GM21528 (cell line): ENCODE measurements around the gene CTAG1B.
"Not testable (repeated sequence)": the region's sequence is repeated elsewhere in the genome, so short reads cannot be mapped to it uniquely, and the experiment has no call there.

Experiments
- ATAC-seq: cut with Tn5 transposase; IDR thresholded peaks from one replicate; pipeline ENCODE4 v1.9.1; 2021; ENCODE audit warnings: mild to moderate bottlenecking, moderate library complexity; ENCODE audit not compliant: unreplicated experiment, low FRiP score

Gene CTAG1B

DNA sequence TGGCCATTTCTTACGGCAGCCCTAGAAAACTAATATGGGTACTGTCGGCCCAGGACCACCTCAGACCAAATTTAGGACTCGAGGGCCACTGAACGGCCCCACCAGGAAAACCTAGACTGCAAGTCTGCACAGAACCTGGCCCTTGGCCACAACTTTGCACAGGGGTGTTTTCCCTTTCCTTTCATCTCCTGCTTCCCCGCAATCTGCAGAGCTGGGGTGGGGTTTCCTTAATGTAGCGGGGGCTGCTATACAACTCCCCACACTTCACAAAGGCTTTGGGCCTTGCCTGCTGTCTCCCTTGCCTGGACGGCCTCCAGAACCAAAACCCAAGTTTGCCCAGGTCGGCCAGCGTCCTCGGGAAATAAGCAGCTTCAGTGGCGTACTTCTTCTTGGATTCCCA is 11.9 kb upstream of the CTAG1B start:
- not testable (repeated sequence) for ATAC-seq

DNA sequence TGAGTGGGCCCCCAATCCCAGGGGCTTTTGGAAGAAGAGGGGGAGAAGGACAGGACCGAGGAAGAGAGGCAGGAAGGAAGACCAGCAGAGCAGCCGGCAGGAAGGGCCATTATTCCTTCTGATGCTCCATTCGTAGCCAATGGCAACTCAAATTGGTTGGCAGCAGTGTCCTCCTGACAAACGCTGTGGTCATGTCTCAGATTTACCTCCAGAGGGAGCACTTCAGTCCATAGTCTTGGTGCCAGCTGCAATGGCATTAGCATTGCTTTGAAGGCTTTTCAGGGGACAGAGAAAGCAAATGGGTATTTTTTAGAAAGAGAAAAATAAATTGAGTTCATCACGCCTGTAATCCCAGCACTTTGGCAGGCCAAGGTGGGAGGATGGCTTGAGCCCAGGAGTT is 9.9 kb upstream of the CTAG1B start:
- ATAC-seq: not testable (repeated sequence)

DNA sequence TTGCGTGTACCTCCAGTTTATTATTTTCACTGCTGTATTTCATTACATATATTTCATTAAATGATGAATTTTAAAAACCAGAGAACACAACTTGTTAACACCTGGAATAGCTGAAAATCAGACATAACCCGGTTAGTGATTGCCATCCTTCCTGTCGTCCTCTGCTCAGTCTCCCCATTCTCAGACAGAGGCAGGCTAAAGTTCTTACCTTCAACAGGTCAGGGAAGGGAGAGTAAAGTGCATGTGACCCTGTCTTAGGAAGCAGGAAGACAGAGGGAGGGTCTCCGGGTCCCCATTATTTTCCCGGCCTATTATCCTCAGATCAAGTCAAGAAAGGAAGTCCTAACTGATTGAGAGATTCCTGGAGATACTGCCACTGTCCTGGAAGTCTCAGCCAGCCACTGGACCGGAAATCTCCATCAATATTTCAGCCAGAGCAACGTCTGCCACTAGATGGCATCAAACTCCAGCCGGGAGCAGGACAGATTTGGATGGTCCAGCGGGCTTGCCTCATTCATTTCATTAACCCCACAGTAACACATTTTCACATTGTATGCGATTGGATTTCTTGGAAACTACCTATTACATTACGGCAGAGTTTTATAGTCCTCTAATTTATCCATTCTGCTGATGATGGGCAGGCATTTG is 1.8 kb upstream of the CTAG1B start:
- ATAC-seq: not testable (repeated sequence)

DNA sequence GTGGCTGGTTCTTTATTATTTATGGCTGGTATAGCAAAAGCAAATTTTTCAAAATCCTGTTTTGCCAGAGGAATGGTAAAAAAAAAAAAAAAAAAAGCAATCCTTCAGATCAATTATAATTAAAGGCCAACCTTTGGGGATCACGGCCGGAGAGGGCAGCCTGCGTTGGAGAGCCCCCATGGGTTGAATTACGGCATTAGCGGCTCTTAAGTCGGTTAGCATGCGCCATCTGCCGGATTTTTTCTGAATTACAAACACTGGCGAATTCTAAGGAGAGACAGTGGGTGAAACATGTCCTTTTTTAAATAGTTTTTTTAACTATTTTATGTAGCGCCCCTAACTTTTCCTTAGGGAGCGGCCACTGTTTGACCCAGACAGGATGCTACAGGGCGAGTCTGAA is 5.5 kb downstream of the CTAG1B start:
- ATAC-seq: not testable (repeated sequence)

DNA sequence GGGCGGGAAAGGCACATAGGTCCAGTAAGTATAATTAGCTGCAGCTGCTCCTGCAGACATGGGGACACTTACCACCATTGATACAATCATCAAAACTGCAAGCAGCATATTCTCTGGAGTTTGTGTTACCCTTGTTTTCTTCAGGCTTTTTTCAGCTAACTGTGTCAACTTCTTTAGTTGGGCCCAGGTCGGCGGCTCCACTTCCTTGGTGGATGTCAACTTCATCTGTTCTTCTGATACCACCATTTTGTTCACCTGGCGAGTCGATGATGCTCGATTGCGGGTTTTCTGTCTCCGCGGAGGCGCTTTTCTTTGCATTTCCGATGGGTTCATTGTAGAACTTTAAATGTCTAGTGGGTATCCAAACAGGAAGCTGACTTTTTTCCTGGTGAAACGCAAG is 7.9 kb downstream of the CTAG1B start:
- ATAC-seq: not testable (repeated sequence)

DNA sequence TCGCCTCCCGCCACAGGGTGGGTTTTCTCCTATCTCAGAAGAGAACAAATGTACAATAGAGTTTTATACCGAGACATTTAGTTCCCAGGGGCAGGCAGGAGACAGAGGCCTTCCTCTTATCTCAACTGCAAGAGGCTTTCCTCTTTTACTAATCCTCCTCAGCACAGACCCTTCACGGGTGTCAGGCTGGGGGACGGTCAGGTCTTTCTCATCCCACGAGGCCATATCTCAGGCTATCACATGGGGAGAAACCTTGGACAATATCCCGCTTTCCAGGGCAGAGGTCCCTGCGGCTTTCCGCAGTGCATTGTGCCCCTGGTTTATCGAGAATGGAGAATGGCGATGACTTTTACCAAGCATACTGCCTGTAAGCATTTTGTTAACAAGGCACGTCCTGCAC is 10.3 kb downstream of the CTAG1B start:
- ATAC-seq: not testable (repeated sequence)

DNA sequence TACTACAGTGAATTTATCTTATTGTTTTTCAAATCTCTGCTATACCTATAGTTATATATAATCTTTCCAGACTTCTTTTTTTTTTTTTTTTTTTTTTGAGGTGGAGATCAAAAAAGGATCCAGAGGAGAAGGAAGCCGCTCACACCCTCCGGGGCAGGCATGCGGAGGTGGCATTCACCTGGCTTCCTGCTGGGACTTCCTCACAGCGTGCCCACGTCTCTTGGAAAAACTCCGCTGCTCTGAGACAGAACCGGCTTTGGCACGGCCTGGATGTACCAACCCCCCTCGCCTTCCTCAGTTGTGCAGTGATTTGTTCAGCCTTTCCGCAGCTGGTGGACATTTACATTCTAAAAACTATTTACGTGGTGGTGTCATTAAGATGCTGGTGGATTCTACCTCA is 11.1 kb downstream of the CTAG1B start:
- not testable (repeated sequence) for ATAC-seq

DNA sequence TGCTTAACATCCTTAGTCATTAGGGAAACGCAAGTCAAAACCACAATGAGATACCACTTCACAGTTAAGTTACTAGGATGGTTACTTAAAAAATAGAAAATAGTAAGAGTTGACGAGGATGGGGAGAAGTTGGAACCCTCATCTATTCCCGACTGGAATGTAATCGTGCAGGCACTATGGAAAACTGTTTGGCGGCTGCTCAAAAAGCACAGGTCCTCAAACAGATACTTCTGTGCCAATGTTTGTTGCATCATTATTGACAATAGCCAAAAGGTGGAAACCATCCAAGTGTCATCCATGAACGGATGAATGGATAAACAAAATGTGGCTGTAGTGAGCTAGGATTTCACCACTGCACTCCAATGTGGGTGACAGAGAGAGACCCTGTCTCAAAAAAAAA is 11.7 kb downstream of the CTAG1B start:
- ATAC-seq: no peak

DNA sequence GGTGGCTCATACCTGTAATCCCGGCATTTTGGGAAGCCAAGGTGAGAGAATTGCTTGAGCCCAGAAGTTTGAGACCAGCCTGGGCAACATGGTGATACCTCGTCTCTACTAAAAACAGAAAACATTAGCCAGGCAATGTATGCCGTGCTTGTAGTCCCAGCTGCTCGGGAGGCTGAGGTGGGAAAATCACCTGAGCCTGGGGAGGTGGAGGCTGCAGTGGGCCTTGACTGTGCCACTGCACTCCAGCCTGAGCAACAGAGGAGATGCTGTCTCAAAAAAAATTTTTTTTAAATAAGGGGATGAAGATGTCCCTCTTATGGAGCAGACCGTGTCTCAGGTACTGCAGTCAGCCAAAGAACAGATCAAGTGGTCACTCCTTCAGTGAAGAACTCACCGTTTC is 13.5 kb downstream of the CTAG1B start:
- no peak for ATAC-seq

DNA sequence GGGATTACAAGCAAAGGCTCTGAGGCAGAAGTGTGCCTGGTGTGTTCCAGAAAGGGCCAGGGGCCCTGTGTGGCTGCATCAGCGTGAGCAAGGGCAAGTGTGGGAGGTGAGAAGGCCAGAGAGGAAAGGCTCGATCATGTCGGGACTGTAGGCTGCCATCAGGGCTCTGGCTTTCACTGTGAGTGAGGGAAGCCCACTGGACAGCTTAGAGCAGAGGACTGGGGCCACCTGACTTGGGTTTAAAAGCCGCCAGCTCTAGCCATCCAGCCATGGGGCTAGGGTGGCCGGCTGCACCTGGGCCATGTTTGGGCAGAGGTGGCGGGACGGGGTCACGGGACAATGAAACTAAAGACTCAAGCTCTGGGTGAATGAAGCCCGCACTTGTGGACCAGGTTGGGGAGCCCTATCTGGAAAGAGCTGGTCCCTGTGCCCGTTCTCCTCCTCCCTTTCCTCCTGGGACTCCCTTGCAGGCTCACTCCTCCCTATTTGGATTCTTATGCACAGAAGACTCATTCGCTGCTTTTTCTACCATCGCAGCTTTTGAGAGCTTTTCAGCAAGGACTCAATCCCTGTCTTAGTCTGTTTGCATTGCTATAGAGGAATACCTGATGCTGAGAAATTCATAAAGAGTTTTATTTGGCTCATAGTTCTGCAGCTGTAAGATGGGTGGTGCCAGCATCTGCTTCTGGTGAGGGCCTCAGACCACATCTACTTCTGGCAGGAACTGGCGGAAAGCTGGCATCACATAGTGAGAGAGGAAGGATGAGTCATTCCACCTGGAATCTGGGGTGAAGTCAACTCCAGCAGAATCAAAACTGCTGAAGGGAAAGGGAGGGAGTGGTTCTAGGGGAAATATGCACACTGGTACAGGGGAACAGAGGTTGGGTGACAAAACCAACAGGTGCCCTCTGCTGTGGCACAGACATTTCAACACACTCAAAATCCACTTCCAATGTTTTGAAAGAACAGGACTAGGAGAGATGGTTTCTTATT is 15.3 kb downstream of the CTAG1B start:
- ATAC-seq: no peak

DNA sequence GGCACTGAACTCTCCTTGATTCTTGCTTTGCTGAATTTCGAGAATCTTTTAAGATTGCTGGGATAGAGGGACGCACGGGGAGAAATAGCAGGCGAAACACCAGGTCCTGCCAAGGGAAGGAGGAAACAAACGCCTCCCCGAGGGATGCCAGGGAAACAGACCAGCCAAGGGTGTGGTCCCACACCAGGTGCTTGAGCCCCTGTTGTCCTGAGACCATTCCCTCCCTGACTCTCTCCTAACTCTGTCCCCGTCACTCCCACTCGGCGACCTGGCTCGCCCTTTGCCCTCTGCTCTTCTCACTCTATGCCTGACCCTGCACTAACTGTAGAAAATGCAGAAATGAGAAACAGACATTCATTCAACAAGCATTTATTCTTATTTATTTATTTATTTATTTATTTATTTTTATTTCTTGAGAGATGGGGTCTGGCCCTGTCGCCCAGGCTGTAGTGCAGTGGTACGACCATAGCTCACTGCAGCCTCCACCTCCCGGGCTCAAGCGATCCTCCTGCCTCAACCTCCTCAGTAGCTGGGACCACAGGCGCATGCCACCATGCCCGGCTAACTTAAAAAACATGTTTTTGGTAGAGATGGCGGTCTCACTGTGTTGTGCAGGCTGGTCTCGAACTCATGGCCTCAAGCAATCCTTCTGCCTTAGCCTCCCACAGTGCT is 16.2 kb downstream of the CTAG1B start:
- no peak for ATAC-seq

DNA sequence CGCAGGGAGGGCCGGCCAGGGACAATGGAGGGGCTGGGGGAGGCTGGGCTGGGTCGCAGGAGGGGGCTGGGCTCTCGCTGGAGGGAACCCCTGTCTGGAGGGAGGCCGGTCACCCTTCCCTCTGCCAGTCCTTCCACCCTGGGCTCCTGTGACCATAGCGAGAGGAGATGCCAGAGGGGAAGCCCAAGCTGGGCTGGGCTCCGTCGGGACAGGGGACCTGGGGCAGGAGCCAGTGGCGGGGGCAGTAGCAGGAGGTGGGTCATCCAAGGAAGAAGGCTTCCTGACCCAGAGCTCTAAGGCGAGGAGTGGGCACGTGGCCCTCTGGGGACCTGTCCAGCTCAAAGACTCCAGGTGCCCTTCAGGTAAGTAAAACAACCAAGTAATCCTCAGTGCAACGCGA is 16.9 kb downstream of the CTAG1B start:
- no peak for ATAC-seq

DNA sequence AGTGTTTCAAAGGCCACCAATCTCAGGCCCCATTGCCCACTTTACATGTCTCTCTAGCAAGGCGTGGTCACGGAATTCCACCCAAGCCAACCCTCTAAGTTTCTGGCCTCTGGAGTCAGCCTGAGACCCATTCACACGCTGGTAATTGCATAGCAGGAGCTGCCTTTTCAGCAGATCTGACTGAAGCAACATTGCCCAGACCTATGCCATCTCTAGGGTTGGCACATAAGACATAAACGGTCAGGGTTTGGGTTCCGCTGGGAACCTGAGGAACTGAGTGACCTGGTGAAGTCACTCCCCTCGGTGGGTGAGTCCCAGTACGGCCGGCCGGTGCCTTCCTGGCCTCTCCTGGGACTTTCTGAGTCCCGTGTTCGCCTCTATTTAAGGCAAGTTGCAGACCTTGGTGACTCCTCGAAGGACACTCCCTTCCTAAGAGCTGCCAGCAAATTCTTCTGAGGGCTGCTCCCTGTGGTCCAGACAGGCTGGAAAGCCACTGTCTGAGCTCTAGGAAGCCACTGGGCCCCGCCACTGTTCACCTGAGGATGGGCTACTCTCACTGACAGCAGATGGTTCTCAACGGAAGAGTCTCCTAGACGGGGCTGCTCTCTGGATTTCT is 18.2 kb downstream of the CTAG1B start:
- no peak for ATAC-seq

DNA sequence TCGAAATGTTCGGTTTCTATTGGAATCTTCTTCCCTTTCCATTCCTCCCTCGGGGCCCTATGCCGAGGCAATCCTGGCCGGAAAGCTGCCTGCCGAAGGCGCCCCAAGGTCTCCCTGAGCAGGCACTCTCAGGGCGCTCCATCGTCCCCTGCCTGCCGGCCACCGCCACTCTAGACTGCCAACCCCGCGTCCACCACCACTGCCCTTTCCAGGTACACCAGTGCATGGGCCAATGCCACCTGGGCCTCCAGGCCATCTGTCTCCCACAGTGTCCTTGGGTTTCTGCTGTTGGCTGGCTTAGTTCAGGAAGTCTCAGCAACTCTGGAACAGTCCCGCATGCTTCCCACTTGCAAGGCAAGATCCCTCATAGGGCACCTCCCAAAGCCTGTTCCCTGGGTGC is 19.6 kb downstream of the CTAG1B start:
- no peak for ATAC-seq

DNA sequence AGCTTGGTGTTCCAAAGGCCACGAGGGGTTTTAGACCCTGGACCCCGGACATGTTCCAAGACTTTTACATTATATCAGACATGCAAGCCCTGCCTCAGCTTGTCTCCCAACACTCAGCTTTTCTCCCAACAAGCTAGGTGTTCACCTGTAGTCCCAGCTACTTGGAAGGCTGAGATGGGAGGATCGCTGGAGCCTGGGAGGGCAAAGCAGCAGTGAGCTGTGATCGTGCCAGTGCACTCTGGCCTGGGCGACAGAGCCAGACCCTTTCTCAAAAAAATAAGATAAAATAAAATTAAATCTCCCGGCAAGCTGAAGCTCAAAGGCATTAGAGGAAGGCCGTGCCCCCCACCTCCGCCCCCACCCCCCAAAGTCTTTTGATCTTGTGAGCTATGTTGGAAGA is 20.4 kb downstream of the CTAG1B start:
- ATAC-seq: no peak

DNA sequence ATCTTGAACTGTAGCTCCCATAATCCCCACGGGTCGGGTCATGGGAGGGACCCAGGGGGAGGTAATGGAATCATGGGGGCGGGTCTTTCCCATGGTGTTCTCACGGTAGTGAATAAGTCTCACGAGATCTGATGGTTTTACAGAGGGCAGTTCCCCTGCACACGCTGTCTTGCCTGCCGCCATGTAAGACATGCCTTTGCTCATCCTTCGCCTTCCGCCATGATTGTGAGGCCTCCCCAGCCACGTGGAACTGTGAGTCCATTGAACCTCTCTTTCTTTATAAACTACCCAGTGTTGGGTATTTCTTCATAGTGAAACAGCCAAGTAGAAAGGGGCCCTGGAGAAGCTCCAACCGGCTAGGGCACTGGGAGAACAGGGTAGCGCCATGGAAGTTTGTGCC is 21.9 kb downstream of the CTAG1B start:
- ATAC-seq: no peak

DNA sequence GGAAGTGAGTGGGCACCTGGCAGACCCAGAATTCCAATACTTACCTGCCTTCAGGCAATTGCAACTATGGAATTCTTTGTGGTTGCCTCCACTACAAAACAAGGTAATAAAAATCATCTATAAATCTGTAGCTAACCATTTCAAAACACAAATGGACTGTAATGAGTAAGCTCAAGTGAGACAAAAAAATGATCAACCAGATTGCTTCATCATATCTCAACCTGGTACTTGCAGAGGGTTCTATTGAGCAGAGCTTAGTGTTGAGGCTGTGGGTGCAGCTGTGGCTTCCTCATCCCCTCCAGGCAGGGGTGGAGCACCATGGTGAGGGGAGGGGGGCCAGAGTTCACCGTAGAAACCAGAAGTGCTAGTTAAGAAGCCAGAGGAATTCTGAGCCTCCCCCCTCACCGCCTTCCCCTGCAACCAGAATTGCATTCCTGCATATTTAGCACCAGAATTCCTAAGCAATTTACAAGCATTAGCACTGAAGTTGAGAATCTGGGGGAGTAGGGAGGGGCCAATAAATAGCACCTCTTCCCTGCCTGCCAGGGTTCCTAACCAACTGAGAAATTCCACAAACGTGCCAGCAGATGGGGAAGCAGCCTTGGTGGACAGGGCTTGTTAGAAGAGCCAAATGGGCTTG is 22.7 kb downstream of the CTAG1B start:
- ATAC-seq: no peak

DNA sequence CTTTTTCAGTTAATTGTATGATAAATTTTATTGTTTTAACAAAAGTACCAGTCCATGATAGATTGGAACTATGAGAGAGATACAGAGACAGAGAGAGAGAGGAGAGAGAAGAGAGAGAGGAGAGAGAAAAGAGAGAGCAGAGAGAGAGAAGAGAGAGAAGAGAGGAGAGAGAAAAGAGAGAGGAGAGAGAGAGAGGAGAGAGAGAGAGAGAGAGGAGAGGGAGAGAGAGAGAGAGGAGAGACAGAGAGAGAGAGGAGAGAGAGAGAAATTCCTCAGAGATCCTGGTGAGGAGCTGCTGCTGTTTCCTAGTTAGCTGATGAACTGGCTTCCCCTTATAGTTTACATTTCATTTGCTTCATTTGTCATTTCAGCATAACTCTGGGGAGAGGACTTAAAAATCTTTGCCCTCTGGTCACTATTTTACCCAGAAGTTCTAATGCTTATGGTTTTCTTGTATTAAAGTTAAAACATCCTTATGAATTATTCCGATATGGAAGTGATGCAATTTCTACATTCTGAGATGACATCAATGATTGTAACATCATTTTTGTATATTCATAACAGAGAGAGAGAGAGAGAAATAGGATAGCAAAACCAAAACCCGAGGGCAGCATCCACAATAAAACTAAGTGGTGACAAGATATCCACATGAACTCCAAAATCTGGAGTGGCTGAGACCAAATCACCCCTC is 23.4 kb downstream of the CTAG1B start:
- no peak for ATAC-seq

DNA sequence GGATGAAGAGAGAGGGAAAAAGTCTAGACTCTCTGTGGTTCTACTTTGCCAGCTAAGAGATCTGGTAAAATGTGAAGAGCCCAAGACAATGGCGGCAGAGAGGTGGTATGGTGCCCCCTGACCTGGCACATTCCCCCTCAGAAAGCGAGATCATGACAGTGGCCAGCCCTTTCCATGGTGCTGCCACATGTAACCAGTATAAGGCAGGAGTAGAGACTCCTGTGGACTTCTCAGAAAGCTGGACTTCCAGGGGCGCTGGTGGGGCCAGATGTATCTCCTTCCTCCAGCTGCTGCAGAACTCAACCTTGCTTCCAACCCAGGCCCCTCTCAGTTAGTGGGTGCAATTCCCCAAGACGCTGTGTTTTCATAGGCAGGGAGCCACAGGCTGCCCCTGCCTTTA is 24.6 kb downstream of the CTAG1B start:
- no peak for ATAC-seq

DNA sequence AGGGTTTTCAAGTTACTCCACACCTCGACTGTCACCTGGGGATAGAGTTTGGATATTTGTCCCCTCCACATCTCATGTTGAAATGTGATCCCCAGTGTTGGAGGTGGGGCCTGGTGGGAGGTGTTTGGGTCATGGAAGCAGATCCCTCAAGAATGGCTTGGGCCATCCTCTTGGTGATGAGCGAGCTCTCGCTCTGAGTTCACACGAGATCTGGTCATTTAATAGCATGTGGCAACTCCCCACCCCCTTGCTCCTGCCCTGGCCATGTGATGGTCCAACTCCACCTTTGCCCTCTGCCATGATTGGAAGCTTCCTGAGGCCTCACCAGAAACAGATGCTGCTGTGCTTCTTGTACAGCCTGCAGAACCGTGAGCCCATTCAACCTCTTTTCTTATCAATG is 25.9 kb downstream of the CTAG1B start:
- ATAC-seq: no peak
